ENCODE results near the gene PRPF6. TPM values are rescaled to one million over a fixed set of nuclear protein-coding genes. Genes with fewer than 3 reads are reported as not detected.

PRPF6 gene
- polyA plus RNA-seq, 1 donor from 2014 or later, result 91.9 TPM

DNA sequence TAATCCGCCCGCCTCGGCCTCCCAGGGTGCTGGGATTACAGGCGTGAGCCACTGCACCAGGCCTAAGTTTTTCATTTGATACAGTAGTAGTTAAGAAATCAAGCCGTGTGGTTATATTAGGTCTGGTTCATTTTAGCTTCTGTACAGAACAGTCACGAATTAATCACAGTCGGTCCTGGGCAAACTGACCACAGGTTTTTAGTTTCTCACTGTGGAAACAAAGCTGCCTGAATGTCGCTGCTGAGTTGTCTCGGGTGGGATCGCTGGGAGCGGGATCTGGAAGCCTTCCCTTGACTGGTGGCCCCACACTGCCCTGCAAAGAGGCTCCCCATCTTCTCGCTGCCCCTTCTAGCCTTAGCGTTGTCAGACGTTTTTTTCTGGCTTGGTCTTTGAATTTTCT is 43.3 kb upstream of the PRPF6 start:
- peaks cover 3% of the 10 kb centered on the region for H3K36me3 ChIP-seq (ENCODE audit: insufficient read depth, low read length)
- H2AFZ ChIP-seq (ENCODE audit: low read depth, low read length), result no peak overlapping the region
- no peak overlapping the region for H3K9ac ChIP-seq (ENCODE audit: low read length)
- H3K9me2 ChIP-seq (ENCODE audit: insufficient read depth, low read length), result no peaks in the 10 kb centered on the region
- TF ChIP-seq, protein P1, sequence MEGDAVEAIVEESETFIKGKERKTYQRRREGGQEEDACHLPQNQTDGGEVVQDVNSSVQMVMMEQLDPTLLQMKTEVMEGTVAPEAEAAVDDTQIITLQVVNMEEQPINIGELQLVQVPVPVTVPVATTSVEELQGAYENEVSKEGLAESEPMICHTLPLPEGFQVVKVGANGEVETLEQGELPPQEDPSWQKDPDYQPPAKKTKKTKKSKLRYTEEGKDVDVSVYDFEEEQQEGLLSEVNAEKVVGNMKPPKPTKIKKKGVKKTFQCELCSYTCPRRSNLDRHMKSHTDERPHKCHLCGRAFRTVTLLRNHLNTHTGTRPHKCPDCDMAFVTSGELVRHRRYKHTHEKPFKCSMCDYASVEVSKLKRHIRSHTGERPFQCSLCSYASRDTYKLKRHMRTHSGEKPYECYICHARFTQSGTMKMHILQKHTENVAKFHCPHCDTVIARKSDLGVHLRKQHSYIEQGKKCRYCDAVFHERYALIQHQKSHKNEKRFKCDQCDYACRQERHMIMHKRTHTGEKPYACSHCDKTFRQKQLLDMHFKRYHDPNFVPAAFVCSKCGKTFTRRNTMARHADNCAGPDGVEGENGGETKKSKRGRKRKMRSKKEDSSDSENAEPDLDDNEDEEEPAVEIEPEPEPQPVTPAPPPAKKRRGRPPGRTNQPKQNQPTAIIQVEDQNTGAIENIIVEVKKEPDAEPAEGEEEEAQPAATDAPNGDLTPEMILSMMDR (IDR thresholded peaks at IDR 0.05; ENCODE audit: poor library complexity, severe bottlenecking), result no peak
- no peaks in the 10 kb centered on the region for H3K9me3 ChIP-seq (ENCODE audit: low read length)
- no peaks in the 10 kb centered on the region for H4K20me1 ChIP-seq (ENCODE audit: insufficient read depth)
- no peak overlapping the region for H3K4me2 ChIP-seq (ENCODE audit: low read length)
- H3K79me2 ChIP-seq (replicated peaks; ENCODE audit: insufficient read depth, low read length), result no peaks in the 10 kb centered on the region
- H3K27ac ChIP-seq (ENCODE audit: low read length), result no peak overlapping the region
- H3K4me3 ChIP-seq (ENCODE audit: low read length), result no peak overlapping the region
- no peaks in the 10 kb centered on the region for H3F3A ChIP-seq (ENCODE audit: insufficient read depth, low read length, poor library complexity, severe bottlenecking)
- H3K27me3 ChIP-seq (ENCODE audit: insufficient read depth, low read depth, low read length), result no peaks in the 10 kb centered on the region

DNA sequence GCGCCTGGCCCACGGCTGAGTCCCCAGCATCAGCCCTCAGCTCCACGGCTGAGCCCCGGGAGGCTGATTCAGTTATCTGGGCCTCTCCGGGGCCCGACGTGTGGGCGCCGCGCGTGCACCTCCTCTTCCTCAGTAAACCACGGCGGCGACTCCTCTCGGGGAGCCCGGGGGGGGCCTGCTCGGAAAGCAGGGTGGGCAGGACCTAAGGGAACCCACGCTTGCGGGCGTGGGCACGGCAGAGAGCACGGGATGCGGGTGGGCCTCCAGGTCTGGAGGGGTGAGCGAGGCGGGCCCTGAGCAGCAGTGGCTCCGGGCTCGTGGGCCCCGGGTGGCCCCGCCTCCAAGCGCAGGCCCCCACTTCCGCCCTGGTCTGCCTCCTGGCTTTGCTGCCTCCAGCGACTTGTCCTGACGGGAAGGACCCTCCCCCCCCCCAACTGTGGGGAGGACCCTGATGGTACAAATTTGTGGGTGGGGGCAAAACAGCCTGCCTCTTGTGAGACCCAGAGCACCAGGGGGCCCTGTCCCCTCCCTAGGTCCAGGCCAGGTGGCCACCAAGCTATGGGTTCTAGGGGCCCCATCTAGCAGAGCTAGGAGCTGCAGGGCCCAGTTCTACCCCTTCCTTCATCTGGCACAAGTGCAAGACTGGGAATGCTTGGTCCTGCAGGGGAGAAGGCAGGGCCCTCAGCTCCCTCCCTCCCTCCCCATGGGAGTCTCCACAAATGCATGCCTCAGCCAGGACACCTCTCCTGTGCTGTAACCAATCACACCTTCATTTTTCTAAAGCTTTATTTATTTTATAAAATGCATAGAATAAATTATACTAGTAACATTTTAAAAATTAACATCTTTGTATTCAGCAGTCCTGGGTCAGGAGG is 41.6 kb upstream of the PRPF6 start:
- Histone ChIP-seq H3K4me2 (ENCODE audit: low read length) (no peak overlapping the region), H3K79me2 (replicated peaks; ENCODE audit: insufficient read depth, low read length) (no peaks in the 10 kb centered on the region), H3K9ac (ENCODE audit: low read length) (no peak overlapping the region), H3K9me3 (ENCODE audit: low read length) (no peaks in the 10 kb centered on the region), H3K4me3 (ENCODE audit: low read length) (no peak overlapping the region), H3K27me3 (ENCODE audit: insufficient read depth, low read depth, low read length) (no peaks in the 10 kb centered on the region), H3F3A (ENCODE audit: insufficient read depth, low read length, poor library complexity, severe bottlenecking) (no peaks in the 10 kb centered on the region), H3K9me2 (ENCODE audit: insufficient read depth, low read length) (no peaks in the 10 kb centered on the region), H4K20me1 (ENCODE audit: insufficient read depth) (no peaks in the 10 kb centered on the region), H3K27ac (ENCODE audit: low read length) (no peak overlapping the region), H3K36me3 (ENCODE audit: insufficient read depth, low read length) (no peaks in the 10 kb centered on the region), H2AFZ (ENCODE audit: low read depth, low read length) (no peak overlapping the region)
- TF ChIP-seq, protein P1 (IDR thresholded peaks at IDR 0.05; ENCODE audit: poor library complexity, severe bottlenecking), result no peak
- TF ChIP-seq, protein P2, sequence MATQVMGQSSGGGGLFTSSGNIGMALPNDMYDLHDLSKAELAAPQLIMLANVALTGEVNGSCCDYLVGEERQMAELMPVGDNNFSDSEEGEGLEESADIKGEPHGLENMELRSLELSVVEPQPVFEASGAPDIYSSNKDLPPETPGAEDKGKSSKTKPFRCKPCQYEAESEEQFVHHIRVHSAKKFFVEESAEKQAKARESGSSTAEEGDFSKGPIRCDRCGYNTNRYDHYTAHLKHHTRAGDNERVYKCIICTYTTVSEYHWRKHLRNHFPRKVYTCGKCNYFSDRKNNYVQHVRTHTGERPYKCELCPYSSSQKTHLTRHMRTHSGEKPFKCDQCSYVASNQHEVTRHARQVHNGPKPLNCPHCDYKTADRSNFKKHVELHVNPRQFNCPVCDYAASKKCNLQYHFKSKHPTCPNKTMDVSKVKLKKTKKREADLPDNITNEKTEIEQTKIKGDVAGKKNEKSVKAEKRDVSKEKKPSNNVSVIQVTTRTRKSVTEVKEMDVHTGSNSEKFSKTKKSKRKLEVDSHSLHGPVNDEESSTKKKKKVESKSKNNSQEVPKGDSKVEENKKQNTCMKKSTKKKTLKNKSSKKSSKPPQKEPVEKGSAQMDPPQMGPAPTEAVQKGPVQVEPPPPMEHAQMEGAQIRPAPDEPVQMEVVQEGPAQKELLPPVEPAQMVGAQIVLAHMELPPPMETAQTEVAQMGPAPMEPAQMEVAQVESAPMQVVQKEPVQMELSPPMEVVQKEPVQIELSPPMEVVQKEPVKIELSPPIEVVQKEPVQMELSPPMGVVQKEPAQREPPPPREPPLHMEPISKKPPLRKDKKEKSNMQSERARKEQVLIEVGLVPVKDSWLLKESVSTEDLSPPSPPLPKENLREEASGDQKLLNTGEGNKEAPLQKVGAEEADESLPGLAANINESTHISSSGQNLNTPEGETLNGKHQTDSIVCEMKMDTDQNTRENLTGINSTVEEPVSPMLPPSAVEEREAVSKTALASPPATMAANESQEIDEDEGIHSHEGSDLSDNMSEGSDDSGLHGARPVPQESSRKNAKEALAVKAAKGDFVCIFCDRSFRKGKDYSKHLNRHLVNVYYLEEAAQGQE (IDR thresholded peaks at IDR 0.05; ENCODE audit: borderline replicate concordance), result no peak
- no peak for TF ChIP-seq EZH2 (IDR thresholded peaks at IDR 0.05; ENCODE audit: borderline replicate concordance, insufficient read depth, low read length, poor library complexity, severe bottlenecking)
- no peak for TF ChIP-seq RAD21 (conservative IDR thresholded peaks at IDR 0.05)
- TF ChIP-seq SMC3 (conservative IDR thresholded peaks at IDR 0.05; ENCODE audit: poor library complexity), result no peak
- TF ChIP-seq POLR2AphosphoS5 (IDR thresholded peaks at IDR 0.05), result no peak
- no peak for TF ChIP-seq TAF1 (IDR thresholded peaks at IDR 0.05; ENCODE audit: low read depth)
- no peak for TF ChIP-seq MXI1 (conservative IDR thresholded peaks at IDR 0.05; ENCODE audit: poor library complexity, severe bottlenecking)
- TF ChIP-seq EP300 (conservative IDR thresholded peaks at IDR 0.05; ENCODE audit: poor library complexity, severe bottlenecking), result no peak
